GM12865 (cell line): Measurements from ENCODE around the gene BANP.
"Not testable (repeated sequence)": the region's sequence is repeated elsewhere in the genome, so short reads cannot be mapped to it uniquely, and the experiment has no call there.

Source experiments
- DNase-seq: peaks from one replicate; pipeline ENCODE4 v3.0.0; 2010; ENCODE audit warnings: low read depth
- H3K4me3 ChIP-seq: 2 replicates; pipeline ENCODE4 v1.5.1; 2011; ENCODE audit warnings: mild to moderate bottlenecking, low read depth, low read length, control low read depth
- TF ChIP-seq, protein P1 (sequence below): IDR thresholded peaks from 2 replicates; pipeline ENCODE4 v1.5.1; 2011; ENCODE audit warnings: low read length, control low read depth, low read depth, inconsistent platforms; ENCODE audit not compliant: insufficient read depth; ENCODE audit errors: missing control alignments

BANP gene

GRCh38 chr16:88023366-88023765 lies 72.1 kb downstream of the BANP start:
- no peak overlapping the region for H3K4me3 ChIP-seq
- TF ChIP-seq, protein P1, sequence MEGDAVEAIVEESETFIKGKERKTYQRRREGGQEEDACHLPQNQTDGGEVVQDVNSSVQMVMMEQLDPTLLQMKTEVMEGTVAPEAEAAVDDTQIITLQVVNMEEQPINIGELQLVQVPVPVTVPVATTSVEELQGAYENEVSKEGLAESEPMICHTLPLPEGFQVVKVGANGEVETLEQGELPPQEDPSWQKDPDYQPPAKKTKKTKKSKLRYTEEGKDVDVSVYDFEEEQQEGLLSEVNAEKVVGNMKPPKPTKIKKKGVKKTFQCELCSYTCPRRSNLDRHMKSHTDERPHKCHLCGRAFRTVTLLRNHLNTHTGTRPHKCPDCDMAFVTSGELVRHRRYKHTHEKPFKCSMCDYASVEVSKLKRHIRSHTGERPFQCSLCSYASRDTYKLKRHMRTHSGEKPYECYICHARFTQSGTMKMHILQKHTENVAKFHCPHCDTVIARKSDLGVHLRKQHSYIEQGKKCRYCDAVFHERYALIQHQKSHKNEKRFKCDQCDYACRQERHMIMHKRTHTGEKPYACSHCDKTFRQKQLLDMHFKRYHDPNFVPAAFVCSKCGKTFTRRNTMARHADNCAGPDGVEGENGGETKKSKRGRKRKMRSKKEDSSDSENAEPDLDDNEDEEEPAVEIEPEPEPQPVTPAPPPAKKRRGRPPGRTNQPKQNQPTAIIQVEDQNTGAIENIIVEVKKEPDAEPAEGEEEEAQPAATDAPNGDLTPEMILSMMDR = no peak
- no peak for DNase-seq

- TF ChIP-seq, protein P1 = no peak
- H3K4me3 ChIP-seq = no peak overlapping the region
- no peak for DNase-seq
Measured at GRCh38 chr16:88023786-88024185, 72.6 kb downstream of the BANP start.

DNA sequence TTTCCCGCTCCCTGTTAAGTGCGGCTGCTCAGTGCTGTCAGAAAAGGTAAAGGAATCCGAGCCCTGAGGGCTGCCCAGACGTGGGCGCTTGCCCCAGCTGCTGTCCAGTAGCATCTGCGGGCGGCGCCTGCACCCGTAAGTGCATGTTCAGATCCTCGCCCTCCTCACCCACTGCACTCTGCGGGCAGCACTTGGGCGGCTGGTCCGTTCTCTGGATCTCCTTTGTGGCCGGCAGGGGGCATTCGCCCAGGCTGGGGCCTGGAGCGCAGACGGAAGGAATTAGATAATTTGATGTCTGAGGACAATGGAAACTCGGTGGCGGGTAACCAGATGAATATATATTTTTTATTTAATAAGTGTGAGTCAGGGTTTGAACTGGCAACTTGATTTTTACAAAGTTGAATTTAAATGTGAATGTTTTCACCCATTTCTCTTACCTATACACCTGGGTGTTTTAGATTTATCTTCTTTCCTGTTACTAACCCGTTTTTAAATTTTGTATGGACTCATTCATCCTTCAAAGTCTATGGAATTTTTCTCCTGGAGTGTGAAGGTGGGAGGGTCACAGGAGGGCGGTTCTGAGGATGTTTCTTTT lies 73.4 kb downstream of the BANP start:
- not testable (repeated sequence) for H3K4me3 ChIP-seq, DNase-seq

DNA sequence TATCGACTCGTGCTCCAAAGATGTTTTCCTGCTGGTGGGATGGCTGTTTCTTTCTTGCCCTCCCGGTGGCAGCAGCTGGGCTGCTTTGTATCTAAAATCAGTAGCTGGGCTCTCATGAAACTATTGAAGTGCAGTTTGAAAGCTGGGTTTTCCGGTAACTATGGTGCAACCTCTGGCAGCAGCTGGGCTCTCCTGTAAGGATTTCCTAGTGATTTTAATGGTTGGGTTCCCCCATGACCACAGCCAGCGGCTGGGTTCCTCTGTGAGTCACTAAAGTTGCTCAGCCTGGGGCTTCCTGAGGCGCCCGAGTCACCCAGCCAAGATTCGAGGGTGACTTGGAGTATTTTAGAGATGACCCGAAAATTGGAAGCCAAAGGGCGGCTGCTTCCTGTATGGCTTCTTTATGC lies 73.9 kb downstream of the BANP start:
- H3K4me3 ChIP-seq = not testable (repeated sequence)
- DNase-seq = peak; percentile 37

DNA sequence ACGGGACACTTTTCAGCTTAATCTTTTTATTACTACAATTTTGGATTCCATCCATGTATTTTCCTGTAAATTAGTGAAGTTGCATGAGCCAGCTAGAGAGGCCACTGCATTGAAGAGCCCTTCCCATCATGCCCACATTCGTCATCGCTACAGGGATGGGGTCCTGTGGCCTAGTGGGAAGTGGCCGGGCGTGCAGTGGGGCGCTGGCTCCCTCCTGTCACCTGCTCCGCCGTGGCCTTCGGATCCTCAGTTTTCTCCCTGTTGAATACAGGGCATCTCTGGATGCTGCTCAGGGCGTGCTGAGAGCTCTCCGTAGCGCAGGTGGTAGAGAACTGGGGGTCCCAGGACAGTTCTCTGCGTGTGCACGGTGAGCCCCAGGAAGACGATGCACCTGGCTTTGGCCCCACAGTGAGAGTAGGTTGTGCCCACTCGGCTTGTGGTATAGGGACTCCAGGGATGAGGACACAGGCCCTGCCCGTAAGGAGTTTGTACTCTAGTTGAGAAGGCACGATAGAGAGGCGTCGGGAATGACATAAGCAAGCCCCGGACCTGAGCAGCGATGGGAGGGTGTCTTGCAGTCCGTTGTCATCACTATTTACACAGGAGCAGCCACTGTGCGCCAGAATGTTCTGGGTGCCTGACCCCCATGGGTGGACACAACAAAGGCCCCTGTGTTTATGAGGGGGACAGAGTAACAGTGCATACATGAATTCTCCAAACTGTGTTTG lies 74.8 kb downstream of the BANP start:
- H3K4me3 ChIP-seq, DNase-seq: not testable (repeated sequence)

- TF ChIP-seq, protein P1 = no peak
- no peak overlapping the region for H3K4me3 ChIP-seq
- DNase-seq = no peak
Measured at GRCh38 chr16:88026964-88027938, 76.0 kb downstream of the BANP start.

GRCh38 chr16:88028177-88028930 lies 77.1 kb downstream of the BANP start:
- H3K4me3 ChIP-seq, DNase-seq: not testable (repeated sequence)

DNA sequence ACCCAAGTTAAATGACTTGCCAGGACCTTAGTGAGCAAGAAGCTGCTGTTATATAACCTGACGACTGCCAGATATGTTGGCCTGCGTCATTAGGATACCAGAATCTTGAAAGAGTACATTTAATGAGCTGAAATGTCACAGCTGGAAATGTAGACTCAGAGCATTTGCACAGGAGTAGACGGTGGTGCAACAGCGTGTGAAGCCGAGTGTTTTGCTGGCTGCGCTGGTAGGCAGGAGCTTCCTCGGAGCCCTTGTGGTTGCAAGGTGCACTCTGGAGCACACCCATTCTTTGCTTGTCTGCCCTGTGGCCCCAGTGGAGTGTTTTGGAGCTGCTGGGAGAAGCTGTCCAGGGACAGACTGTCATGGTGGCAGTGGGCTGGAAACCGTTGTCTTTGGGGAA lies 79.3 kb downstream of the BANP start:
- DNase-seq = no peak
- H3K4me3 ChIP-seq = no peak overlapping the region
- TF ChIP-seq, protein P1 = no peak

GRCh38 chr16:88030961-88031360 lies 79.7 kb downstream of the BANP start:
- H3K4me3 ChIP-seq, DNase-seq: not testable (repeated sequence)

DNA sequence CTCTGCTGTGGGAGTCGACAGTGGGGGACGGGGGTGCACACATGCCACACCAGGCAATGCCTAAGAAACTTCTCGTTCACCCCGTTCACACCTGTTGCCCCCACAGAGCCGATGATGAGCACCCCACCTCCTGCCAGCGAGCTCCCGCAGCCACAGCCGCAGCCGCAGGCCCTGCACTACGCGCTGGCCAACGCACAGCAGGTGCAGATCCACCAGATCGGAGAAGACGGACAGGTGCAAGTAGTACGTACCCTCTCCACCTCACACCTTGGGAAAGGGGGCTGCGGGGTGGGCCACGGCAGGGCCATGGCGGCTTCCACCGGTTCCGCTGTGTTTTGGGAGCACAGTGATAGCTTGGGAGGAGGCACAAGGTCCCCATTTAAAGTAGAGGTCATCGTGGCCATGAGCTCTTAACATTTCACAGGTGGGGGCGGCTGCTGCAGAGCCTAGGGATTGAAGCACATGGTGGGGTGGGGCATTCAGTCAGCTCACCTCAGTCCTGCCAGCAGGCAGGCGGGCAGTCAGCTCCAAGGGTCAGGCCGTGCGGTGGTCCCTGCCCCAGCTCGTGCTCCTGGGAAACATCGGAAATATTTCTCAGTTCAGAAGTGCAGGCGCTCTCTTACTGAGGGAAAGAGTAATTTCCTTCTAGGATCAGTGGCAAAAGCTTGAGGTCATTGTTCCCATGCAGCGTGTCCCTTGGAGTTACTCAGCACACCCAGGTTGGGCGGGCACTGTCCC lies 81.9 kb downstream of the BANP start:
- not testable (repeated sequence) for H3K4me3 ChIP-seq, DNase-seq
